Activated T-cell treated with anti-CD3 and anti-CD28 coated beads, Interleukin-2, amount 50 U/mL, for 72 hours (primary cell): Measurements from ENCODE around the gene SRGAP1. TPM values are rescaled to one million over a fixed set of nuclear protein-coding genes. Genes with fewer than 3 reads are reported as not detected.
"Not testable (repeated sequence)": the region's sequence is repeated elsewhere in the genome, so short reads cannot be mapped to it uniquely, and the experiment has no call there.

Experiments used
- ATAC-seq, 2 donors: fragments of 150-1000 bp; cut with Tn5 transposase; replicated peaks in 1 of 2; 2 replicates each; pipeline ENCODE4 v1.10.0; 2021; ENCODE audit warnings: moderate library complexity in 2 of 2, mild to moderate bottlenecking in 1 of 2
- DNase-seq, 2 donors: peaks; one replicate each; pipeline ENCODE4 v3.0.0; 2021 to 2022; ENCODE audit warnings: mixed read lengths in 1 of 2
- H3K27ac Mint-ChIP-seq: one replicate; pipeline ENCODE4 v1.8.0; 2022; ENCODE audit warnings: mild to moderate bottlenecking, moderate library complexity, mixed read lengths
- H3K27me3 Mint-ChIP-seq: one replicate; pipeline ENCODE4 v1.8.0; 2022; ENCODE audit warnings: low read depth, mixed read lengths
- H3K36me3 Mint-ChIP-seq, 2 donors: one replicate each; pipeline ENCODE4 v1.8.0; 2022; ENCODE audit warnings: mixed read lengths in 2 of 2, mild to moderate bottlenecking in 1 of 2; ENCODE audit not compliant: insufficient read depth in 2 of 2
- H3K4me1 Mint-ChIP-seq: one replicate; pipeline ENCODE4 v1.8.0; 2022; ENCODE audit warnings: low read depth, mixed read lengths
- H3K4me3 Mint-ChIP-seq, 2 donors: one replicate each; pipeline ENCODE4 v1.8.0; 2022; ENCODE audit warnings: mild to moderate bottlenecking in 2 of 2, mixed read lengths in 2 of 2, moderate library complexity in 2 of 2
- H3K9me3 Mint-ChIP-seq, 2 donors: one replicate each; pipeline ENCODE4 v1.8.0; 2022; ENCODE audit warnings: mixed read lengths in 2 of 2
- total RNA-seq, 2 donors: library from RNA; stranded (reverse); gene quantifications; one replicate each; pipeline ENCODE4 v1.2.3, GENCODE V29; 2022

SRGAP1 gene
- total RNA-seq, 2 donors from 2014 or later: 0.02 to 0.19 TPM

DNA sequence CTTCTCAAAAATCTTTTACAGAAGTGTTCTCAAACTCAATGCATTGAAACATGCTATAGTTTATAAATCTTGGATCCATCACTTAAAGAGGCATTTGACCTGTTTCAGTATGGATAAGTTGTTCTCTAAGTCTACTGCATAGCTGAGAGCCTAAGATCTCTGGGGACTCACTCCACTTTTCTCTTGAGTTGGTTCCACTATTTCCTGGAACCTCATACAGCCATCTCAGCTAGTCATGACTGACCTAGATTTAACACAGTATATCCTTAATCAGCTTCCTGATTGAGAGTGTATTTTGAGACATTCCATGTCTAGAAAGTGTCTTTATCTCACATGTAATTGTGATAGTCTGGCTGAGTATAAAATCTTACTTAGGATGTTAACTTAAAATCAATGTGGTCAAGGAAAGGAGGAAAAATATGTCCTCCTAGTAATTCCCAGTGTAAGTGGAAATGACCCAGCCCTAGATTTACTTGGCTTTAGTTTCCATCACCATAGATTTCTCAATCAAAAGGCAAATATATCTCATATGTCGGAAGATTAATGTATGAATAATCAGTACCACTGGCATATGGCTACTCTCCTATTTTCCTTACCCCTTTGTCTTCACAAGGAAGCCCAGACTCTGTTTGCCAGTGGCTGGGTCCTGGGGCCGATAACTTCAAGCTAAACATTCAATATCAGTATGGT, 315.7 kb downstream of the SRGAP1 start:
- no peak overlapping the region for H3K27ac Mint-ChIP-seq
- H3K9me3 Mint-ChIP-seq: peaks cover 3 to 11% of the 10 kb centered on the region in 2 donors
- no peak overlapping the region for H3K4me3 Mint-ChIP-seq
- ATAC-seq (no peak), DNase-seq (no peak)
- H3K27me3 Mint-ChIP-seq: no peaks in the 10 kb centered on the region
- H3K4me1 Mint-ChIP-seq: no peaks in the 10 kb centered on the region
- peaks cover 2 to 3% of the 10 kb centered on the region in 2 donors for H3K36me3 Mint-ChIP-seq

DNA sequence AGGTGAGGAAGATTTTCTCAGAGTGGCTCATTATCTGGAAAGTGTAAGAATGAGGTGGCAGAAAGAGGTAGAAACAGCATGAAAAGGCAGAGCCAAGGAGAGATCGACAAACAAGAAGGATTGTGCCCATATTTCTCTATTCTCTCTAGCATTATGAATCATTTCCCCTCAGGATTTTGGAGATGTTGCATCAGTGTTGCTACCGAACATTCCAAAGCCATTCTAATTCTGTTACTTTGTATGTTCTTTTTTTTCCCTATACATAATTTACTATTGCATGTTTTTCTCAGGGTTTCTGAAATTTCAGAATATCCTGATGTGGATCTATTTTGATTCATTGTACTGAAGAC, 316.2 kb downstream of the SRGAP1 start:
- H3K4me1 Mint-ChIP-seq: no peaks in the 10 kb centered on the region
- peaks cover 8 to 11% of the 10 kb centered on the region in 2 donors for H3K9me3 Mint-ChIP-seq
- H3K4me3 Mint-ChIP-seq: no peak overlapping the region
- no peak overlapping the region for H3K27ac Mint-ChIP-seq
- ATAC-seq: no peak
- no peaks in the 10 kb centered on the region for H3K27me3 Mint-ChIP-seq
- H3K36me3 Mint-ChIP-seq: peaks cover 2 to 3% of the 10 kb centered on the region in 2 donors
- DNase-seq: no peak

GRCh38 chr12:64166606-64167005, 322.1 kb downstream of the SRGAP1 start:
- H3K27me3 Mint-ChIP-seq: not testable (repeated sequence)

GRCh38 chr12:64167041-64167440, 322.5 kb downstream of the SRGAP1 start:
- DNase-seq, H3K27me3 Mint-ChIP-seq, H3K4me3 Mint-ChIP-seq, H3K36me3 Mint-ChIP-seq, H3K27ac Mint-ChIP-seq, H3K4me1 Mint-ChIP-seq, ATAC-seq: not testable (repeated sequence)
- H3K9me3 Mint-ChIP-seq: peaks cover 12% of the 10 kb centered on the region in 2 donors

More at GRCh38 chr12:64166606-64167005, 322.1 kb downstream of the SRGAP1 start:
- peaks cover 12% of the 10 kb centered on the region in 2 donors for H3K9me3 Mint-ChIP-seq
- not testable (repeated sequence) for ATAC-seq, H3K4me1 Mint-ChIP-seq, H3K27ac Mint-ChIP-seq, H3K36me3 Mint-ChIP-seq, DNase-seq, H3K4me3 Mint-ChIP-seq

DNA sequence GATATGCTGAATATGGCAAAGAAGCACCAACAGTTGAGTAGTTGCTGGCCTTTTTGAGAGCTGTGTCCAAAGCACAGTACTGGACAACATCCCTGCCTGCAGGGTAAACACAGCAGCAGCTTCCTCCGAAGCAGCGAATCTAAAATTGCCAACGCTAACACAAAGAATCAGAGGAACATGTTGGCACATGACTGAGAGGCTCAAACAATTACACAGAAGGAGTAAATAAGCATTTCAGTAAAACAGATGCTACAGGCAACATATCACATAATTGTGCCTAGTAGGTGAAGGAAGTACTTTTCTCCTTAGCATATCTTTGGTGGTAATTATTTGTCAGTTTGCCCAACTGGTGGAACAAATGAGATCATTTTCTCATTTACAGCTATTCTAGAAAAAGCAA, 325.5 kb downstream of the SRGAP1 start:
- DNase-seq (no peak), ATAC-seq (no peak)
- no peaks in the 10 kb centered on the region for H3K4me1 Mint-ChIP-seq
- no peak overlapping the region for H3K4me3 Mint-ChIP-seq
- H3K27ac Mint-ChIP-seq: no peak overlapping the region
- no peaks in the 10 kb centered on the region for H3K27me3 Mint-ChIP-seq
- H3K9me3 Mint-ChIP-seq: peaks cover 2 to 11% of the 10 kb centered on the region in 2 donors
- H3K36me3 Mint-ChIP-seq: peaks cover 2% of the 10 kb centered on the region in 2 donors

DNA sequence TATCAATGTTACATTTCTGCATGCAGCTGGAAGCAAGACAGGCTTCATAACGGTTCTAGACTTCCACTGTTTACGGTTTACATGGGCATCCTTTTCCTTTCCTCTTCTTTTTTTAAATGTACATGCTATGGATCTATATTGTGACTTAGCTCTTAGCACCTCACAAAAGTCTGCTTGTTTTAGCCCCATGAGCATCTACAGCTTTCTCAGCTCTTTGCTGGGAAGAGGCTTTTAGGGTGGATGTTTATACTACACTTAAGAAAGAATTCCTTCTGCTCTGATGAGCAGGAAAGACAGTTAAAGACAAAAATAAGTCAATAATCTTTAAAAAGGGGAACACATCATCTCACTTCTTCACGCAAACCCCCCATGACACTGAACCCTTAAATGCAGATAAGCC, 326.2 kb downstream of the SRGAP1 start:
- ATAC-seq (no peak), DNase-seq (no peak)
- Mint-ChIP-seq H3K4me1 (no peaks in the 10 kb centered on the region), H3K27ac (no peak overlapping the region), H3K9me3 (peaks cover under 1 to 4% of the 10 kb centered on the region in 2 donors), H3K4me3 (no peak overlapping the region), H3K27me3 (no peaks in the 10 kb centered on the region), H3K36me3 (peaks cover 0 to 2% of the 10 kb centered on the region in 2 donors)

DNA sequence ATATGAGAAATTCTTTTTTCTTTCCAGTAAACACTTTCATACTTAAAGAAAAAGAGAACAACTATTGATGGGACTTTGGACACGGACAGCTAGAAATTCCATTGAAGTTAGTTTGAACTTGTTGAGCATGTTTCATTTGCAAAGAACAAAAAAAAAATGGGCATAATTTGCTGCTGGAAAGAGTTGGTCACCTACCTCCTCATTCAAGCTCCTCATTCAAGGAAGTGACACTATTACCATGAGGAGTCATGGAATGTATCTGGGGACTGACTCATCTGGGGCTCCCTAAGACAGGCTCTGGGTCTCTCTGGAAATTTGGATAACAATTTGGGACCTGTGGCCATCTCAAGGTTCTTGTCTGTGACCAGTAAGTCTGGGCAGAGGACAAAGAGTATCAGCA, 327.2 kb downstream of the SRGAP1 start:
- Mint-ChIP-seq H3K9me3 (peaks cover 0 to 3% of the 10 kb centered on the region in 2 donors), H3K27ac (no peak overlapping the region), H3K4me3 (no peak overlapping the region), H3K36me3 (peaks cover 0 to 2% of the 10 kb centered on the region in 2 donors), H3K27me3 (no peaks in the 10 kb centered on the region), H3K4me1 (no peaks in the 10 kb centered on the region)
- no peak for DNase-seq
- ATAC-seq: no peak

- no peak for DNase-seq
- no peak overlapping the region for H3K27ac Mint-ChIP-seq
Measured at GRCh38 chr12:64172143-64172970, 327.9 kb downstream of the SRGAP1 start.

GRCh38 chr12:64173456-64173855, 329.0 kb downstream of the SRGAP1 start:
- Mint-ChIP-seq H3K27me3 (no peaks in the 10 kb centered on the region), H3K4me1 (no peaks in the 10 kb centered on the region), H3K4me3 (no peak overlapping the region), H3K36me3 (no peaks in the 10 kb centered on the region), H3K9me3 (no peaks in the 10 kb centered on the region), H3K27ac (no peak overlapping the region)
- ATAC-seq (no peak), DNase-seq (no peak)

More at GRCh38 chr12:64172143-64172970, 327.9 kb downstream of the SRGAP1 start:
- H3K27me3 Mint-ChIP-seq: no peaks in the 10 kb centered on the region
- peak in 1 of 2 donors; percentile 80 for ATAC-seq
- H3K36me3 Mint-ChIP-seq: peaks cover 0 to 2% of the 10 kb centered on the region in 2 donors
- no peak overlapping the region for H3K4me3 Mint-ChIP-seq
- H3K4me1 Mint-ChIP-seq: no peaks in the 10 kb centered on the region
- peaks cover 0 to 2% of the 10 kb centered on the region in 2 donors for H3K9me3 Mint-ChIP-seq

- Mint-ChIP-seq H3K9me3 (no peaks in the 10 kb centered on the region), H3K4me1 (no peaks in the 10 kb centered on the region), H3K27me3 (no peaks in the 10 kb centered on the region), H3K27ac (no peak overlapping the region), H3K36me3 (no peaks in the 10 kb centered on the region), H3K4me3 (no peak overlapping the region)
- ATAC-seq (no peak), DNase-seq (no peak)
Measured at GRCh38 chr12:64175254-64175945, 330.9 kb downstream of the SRGAP1 start.

DNA sequence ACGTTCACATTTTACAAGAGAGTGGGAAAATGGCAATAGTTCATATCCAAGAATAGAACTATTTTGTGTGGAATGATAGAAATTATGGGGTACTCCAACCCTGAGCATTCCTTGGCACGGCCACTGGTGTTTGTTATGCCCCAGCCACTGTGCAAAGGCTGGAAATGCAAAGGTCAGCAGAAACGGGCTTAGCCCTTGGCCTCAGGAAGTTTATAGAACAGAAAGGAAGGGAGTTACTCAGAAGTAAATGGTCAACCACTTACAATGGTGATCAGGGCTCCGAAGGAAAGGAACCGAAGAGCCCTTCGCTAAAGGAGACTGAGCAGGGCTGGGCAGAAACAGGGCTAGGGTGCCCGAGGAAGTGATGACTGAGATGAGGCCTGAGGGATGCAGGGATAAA, 332.5 kb downstream of the SRGAP1 start:
- H3K27me3 Mint-ChIP-seq: no peaks in the 10 kb centered on the region
- H3K4me1 Mint-ChIP-seq: no peaks in the 10 kb centered on the region
- H3K27ac Mint-ChIP-seq: no peak overlapping the region
- DNase-seq: no peak
- ATAC-seq: no peak
- H3K36me3 Mint-ChIP-seq: no peaks in the 10 kb centered on the region
- H3K4me3 Mint-ChIP-seq: no peak overlapping the region
- no peaks in the 10 kb centered on the region for H3K9me3 Mint-ChIP-seq

DNA sequence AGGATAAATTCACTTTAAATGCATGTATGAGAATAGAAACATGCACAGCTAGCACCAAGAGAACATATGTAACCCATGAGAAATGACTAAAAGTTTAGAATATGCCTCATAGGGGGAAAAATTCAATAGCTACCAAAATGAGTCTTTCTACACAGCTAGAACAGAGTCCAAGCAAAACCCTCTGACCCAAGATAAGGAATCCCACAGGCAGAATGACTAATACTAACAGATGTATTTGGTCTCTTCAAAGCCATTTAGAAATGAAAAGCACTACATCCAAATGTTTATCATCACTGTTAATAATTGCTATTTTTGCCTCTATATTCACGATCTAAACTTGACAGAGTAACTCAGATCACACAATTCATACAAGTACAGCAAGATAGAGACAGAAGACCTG, 333.6 kb downstream of the SRGAP1 start:
- Mint-ChIP-seq H3K27ac (no peak overlapping the region), H3K4me3 (no peak overlapping the region), H3K36me3 (no peaks in the 10 kb centered on the region), H3K9me3 (no peaks in the 10 kb centered on the region), H3K4me1 (no peaks in the 10 kb centered on the region), H3K27me3 (no peaks in the 10 kb centered on the region)
- DNase-seq (no peak), ATAC-seq (peak in 1 of 2 donors; percentile 58)

DNA sequence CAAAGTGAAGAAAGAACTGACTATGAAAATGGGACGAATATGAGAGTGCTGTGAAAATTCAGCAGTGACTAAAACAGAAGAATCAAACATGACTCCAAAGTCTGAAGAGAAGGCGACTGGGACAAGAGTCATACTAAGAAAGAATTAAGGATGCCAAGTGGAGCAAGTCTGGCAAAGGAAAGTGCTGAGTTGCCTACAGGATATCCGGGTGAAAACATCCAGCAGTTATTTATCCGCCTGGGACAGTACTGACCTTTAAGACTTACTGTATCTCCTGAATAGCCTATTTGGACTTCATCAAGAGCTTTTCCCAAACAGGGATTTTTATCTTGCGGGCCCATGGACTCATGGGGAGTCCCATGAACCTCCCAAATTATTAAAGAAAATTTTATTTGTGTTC, 336.5 kb downstream of the SRGAP1 start:
- Mint-ChIP-seq H3K4me3 (no peak overlapping the region), H3K36me3 (no peaks in the 10 kb centered on the region), H3K27me3 (no peaks in the 10 kb centered on the region), H3K4me1 (no peaks in the 10 kb centered on the region), H3K9me3 (no peaks in the 10 kb centered on the region), H3K27ac (no peak overlapping the region)
- no peak for DNase-seq
- ATAC-seq: no peak
